IPS-18c (cell line): ENCODE data around the gene SERGEF.

Source experiments
- H3K4me3 ChIP-seq: 2 replicates; pipeline ENCODE4 v1.7.0; 2013; ENCODE audit warnings: low read depth, mild to moderate bottlenecking, low read length, moderate library complexity; ENCODE audit not compliant: insufficient read depth
- H3K9me3 ChIP-seq: one replicate; pipeline ENCODE4 v1.6.1; 2013; ENCODE audit warnings: mild to moderate bottlenecking, low read length, moderate library complexity; ENCODE audit not compliant: control insufficient read depth, insufficient read depth

The SERGEF gene

GRCh38 chr11:17778352-17778751 lies 234.5 kb downstream of the SERGEF start:
- no peak overlapping the region for H3K4me3 ChIP-seq
- H3K9me3 ChIP-seq, result no peaks in the 10 kb centered on the region

- no peak overlapping the region for H3K4me3 ChIP-seq
- no peaks in the 10 kb centered on the region for H3K9me3 ChIP-seq
Measured at GRCh38 chr11:17777738-17778091, 235.1 kb downstream of the SERGEF start.

- H3K4me3 ChIP-seq, result no peak overlapping the region
- H3K9me3 ChIP-seq, result no peaks in the 10 kb centered on the region
Measured at GRCh38 chr11:17777086-17777737, 235.6 kb downstream of the SERGEF start.

GRCh38 chr11:17776212-17776875 lies 236.5 kb downstream of the SERGEF start:
- no peaks in the 10 kb centered on the region for H3K9me3 ChIP-seq
- H3K4me3 ChIP-seq, result no peak overlapping the region

- no peak overlapping the region for H3K4me3 ChIP-seq
- no peaks in the 10 kb centered on the region for H3K9me3 ChIP-seq
Measured at GRCh38 chr11:17775507-17776211, 237.2 kb downstream of the SERGEF start.

GRCh38 chr11:17775035-17775348 lies 237.9 kb downstream of the SERGEF start:
- no peak overlapping the region for H3K4me3 ChIP-seq
- H3K9me3 ChIP-seq, result no peaks in the 10 kb centered on the region

GRCh38 chr11:17774232-17775034 lies 238.4 kb downstream of the SERGEF start:
- H3K4me3 ChIP-seq, result no peak overlapping the region
- no peaks in the 10 kb centered on the region for H3K9me3 ChIP-seq

GRCh38 chr11:17773674-17774073 lies 239.2 kb downstream of the SERGEF start:
- Histone ChIP-seq H3K9me3 (no peaks in the 10 kb centered on the region), H3K4me3 (no peak overlapping the region)

GRCh38 chr11:17772704-17773600 lies 239.9 kb downstream of the SERGEF start:
- no peaks in the 10 kb centered on the region for H3K9me3 ChIP-seq
- H3K4me3 ChIP-seq, result no peak overlapping the region

- no peaks in the 10 kb centered on the region for H3K9me3 ChIP-seq
- no peak overlapping the region for H3K4me3 ChIP-seq
Measured at GRCh38 chr11:17771841-17772401, 240.9 kb downstream of the SERGEF start.

GRCh38 chr11:17771415-17771814 lies 241.4 kb downstream of the SERGEF start:
- Histone ChIP-seq H3K4me3 (no peak overlapping the region), H3K9me3 (no peaks in the 10 kb centered on the region)

GRCh38 chr11:17770917-17771316 lies 241.9 kb downstream of the SERGEF start:
- H3K4me3 ChIP-seq, result no peak overlapping the region

GRCh38 chr11:17770048-17770652 lies 242.7 kb downstream of the SERGEF start:
- no peak overlapping the region for H3K4me3 ChIP-seq
- no peaks in the 10 kb centered on the region for H3K9me3 ChIP-seq

More at GRCh38 chr11:17770917-17771316, 241.9 kb downstream of the SERGEF start:
- no peaks in the 10 kb centered on the region for H3K9me3 ChIP-seq

GRCh38 chr11:17769218-17769617 lies 243.6 kb downstream of the SERGEF start:
- H3K9me3 ChIP-seq, result no peaks in the 10 kb centered on the region
- H3K4me3 ChIP-seq, result no peak overlapping the region

- Histone ChIP-seq H3K9me3 (no peaks in the 10 kb centered on the region), H3K4me3 (no peak overlapping the region)
Measured at GRCh38 chr11:17768547-17768946, 244.3 kb downstream of the SERGEF start.

GRCh38 chr11:17767914-17768313 lies 244.9 kb downstream of the SERGEF start:
- H3K9me3 ChIP-seq, result no peaks in the 10 kb centered on the region
- H3K4me3 ChIP-seq, result no peak overlapping the region
